OCI-LY7 (cell line): ENCODE measurements around the gene ANKMY1. TPM values are rescaled to one million over a fixed set of nuclear protein-coding genes. Genes with fewer than 3 reads are reported as not detected.

Source experiments
- BruUV-seq: library from RNA; stranded (reverse); fragments of 400-500 nt; replicated peaks from 2 replicates; lab custom pipeline; 2021; lab: Mats Ljungman, UMichigan
- CTCF ChIA-PET: fragments of 300-600 bp; sonication (Branson Sonifier 250); formaldehyde crosslinking; loops from one replicate; lab custom pipeline; 2022; ENCODE audit warnings: antibody characterized with exemption; ENCODE audit not compliant: unreplicated experiment; lab: Charles Lee
- POLR2A ChIA-PET: fragments of 300-600 bp; sonication (Branson Sonifier 250); formaldehyde crosslinking; loops from one replicate; lab custom pipeline; 2022; ENCODE audit warnings: antibody characterized with exemption; lab: Charles Lee
- DNase-seq: peaks from one replicate; pipeline ENCODE4 v3.0.0-alpha.2; 2015; ENCODE audit warnings: low spot score
- H2AFZ ChIP-seq: fragments of 200-600 bp; sonication (generic), shearing (Covaris generic); 2 replicates; pipeline ENCODE4 v1.6.1; 2014; ENCODE audit warnings: mild to moderate bottlenecking, antibody characterized with exemption, low read length, moderate library complexity
- H3K27ac ChIP-seq: fragments of 200-600 bp; sonication (generic); 2 replicates; pipeline ENCODE4 v1.5.1; 2014; ENCODE audit warnings: mixed run types, low read depth, mild to moderate bottlenecking, moderate library complexity, low read length, inconsistent platforms; ENCODE audit not compliant: poor library complexity, severe bottlenecking
- H3K36me3 ChIP-seq: fragments of 200-600 bp; sonication (generic); 2 replicates; pipeline ENCODE4 v1.6.1; 2014; ENCODE audit warnings: mild to moderate bottlenecking, antibody characterized with exemption, low read length, moderate library complexity, mixed read lengths; ENCODE audit not compliant: insufficient read depth
- H3K4me1 ChIP-seq: fragments of 200-600 bp; sonication (generic); 2 replicates; pipeline ENCODE4 v1.5.1; 2014; ENCODE audit warnings: mild to moderate bottlenecking, low read length; ENCODE audit not compliant: insufficient read depth, poor library complexity, severe bottlenecking
- H3K4me2 ChIP-seq: fragments of 200-600 bp; sonication (generic); 2 replicates; pipeline ENCODE4 v1.6.1; 2014; ENCODE audit warnings: mild to moderate bottlenecking, low read length
- H3K4me3 ChIP-seq: fragments of 200-600 bp; sonication (generic); 2 replicates; pipeline ENCODE4 v1.5.1; 2014; ENCODE audit warnings: mild to moderate bottlenecking, low read depth, low read length; ENCODE audit not compliant: poor library complexity, severe bottlenecking
- H3K79me2 ChIP-seq: fragments of 200-600 bp; sonication (generic); 2 replicates; pipeline ENCODE4 v1.6.1; 2016; ENCODE audit warnings: low read depth, mild to moderate bottlenecking, low read length, moderate library complexity, mixed read lengths; ENCODE audit not compliant: insufficient read depth
- H3K9me2 ChIP-seq: fragments of 200-600 bp; sonication (generic); 2 replicates; pipeline ENCODE4 v1.6.1; 2016; ENCODE audit warnings: mild to moderate bottlenecking, low read length, mixed read lengths; ENCODE audit not compliant: insufficient read depth
- H3K9me3 ChIP-seq: fragments of 200-600 bp; sonication (generic); 2 replicates; pipeline ENCODE4 v1.6.1; 2014; ENCODE audit warnings: mild to moderate bottlenecking, mixed run types, low read length, mixed read lengths
- H4K20me1 ChIP-seq: fragments of 200-600 bp; sonication (generic); 2 replicates; pipeline ENCODE4 v1.6.1; 2014; ENCODE audit warnings: mild to moderate bottlenecking, antibody characterized with exemption, low read length, moderate library complexity, mixed read lengths; ENCODE audit not compliant: insufficient read depth
- CTCF ChIP-seq: fragments of 200-600 bp; sonication (generic); conservative IDR thresholded peaks from 2 replicates; pipeline ENCODE4 v1.5.1; 2014; ENCODE audit warnings: mild to moderate bottlenecking, antibody characterized with exemption, low read length, moderate library complexity, mixed read lengths
- EZH2phosphoT487 ChIP-seq: fragments of 200-600 bp; sonication (generic); IDR thresholded peaks from 2 replicates; pipeline ENCODE4 v1.6.1; 2018; ENCODE audit warnings: low read depth, borderline replicate concordance, mild to moderate bottlenecking, mixed run types, antibody characterized with exemption, low read length, moderate library complexity, mixed read lengths
- intact Hi-C: fragments of 100-400 bp; cut with micrococcal nuclease; formaldehyde crosslinking; loops from one replicate; pipeline ENCODE4 v1.10.0; 2022; ENCODE audit not compliant: unreplicated experiment
- total RNA-seq, 2 experiments: library from RNA; depleted of rRNA in 1 of 2; stranded (reverse); fragments of >200 nt in 1 of 2; shearing (Covaris generic) in 1 of 2; gene quantifications; 2 replicates each; pipeline ENCODE4 v1.2.3, GENCODE V29; 2014 to 2022

The ANKMY1 gene
- total RNA-seq, 2 experiments from 2014 or later, result 30.6 to 65.9 TPM

GRCh38 chr2:240532031-240532775 lies 25.6 kb downstream of the ANKMY1 start:
- intact Hi-C loops, result no loop called here
- peak; percentile 21 for DNase-seq
- TF ChIP-seq CTCF, result no peak
- TF ChIP-seq EZH2phosphoT487, result no peak
- Histone ChIP-seq H3K9me3 (peaks cover 23% of the 10 kb centered on the region), H3K4me3 (no peak overlapping the region), H3K4me1 (no peaks in the 10 kb centered on the region), H3K79me2 (no peaks in the 10 kb centered on the region), H3K27ac (no peak overlapping the region), H2AFZ (no peak overlapping the region), H3K9me2 (no peaks in the 10 kb centered on the region), H3K36me3 (peaks cover 90% of the 10 kb centered on the region), H3K4me2 (no peak overlapping the region), H4K20me1 (no peaks in the 10 kb centered on the region)
- no TSS peak for BruUV-seq
- ChIA-PET POLR2A (interaction anchor here (0.6 kb wide), 1 partner anchor 129 kb away, joined by 7 read pairs; no protein-coding TSS in a partner anchor), CTCF (no interaction called here)

DNA sequence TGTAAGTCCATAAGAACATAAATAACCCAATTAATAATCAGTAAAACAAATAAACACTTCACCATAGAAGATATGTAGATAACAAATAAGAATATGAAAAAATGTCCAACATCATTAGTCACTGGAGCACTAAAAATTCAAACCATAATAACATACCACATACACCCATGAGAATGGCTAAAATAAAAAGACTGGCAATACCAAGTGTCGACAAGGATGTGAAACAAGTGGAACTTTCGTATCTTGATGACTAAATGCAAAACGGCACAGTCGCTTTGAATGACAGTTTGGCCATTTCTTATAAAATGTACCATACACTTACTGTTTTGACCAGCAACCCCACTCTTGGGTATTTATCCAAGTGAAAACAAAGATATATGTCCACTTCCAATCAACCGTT lies 26.8 kb downstream of the ANKMY1 start:
- no peaks in the 10 kb centered on the region for H3K4me1 ChIP-seq
- POLR2A ChIA-PET, result no interaction called here
- no peak overlapping the region for H3K4me3 ChIP-seq
- H3K27ac ChIP-seq, result no peak overlapping the region
- peaks cover 25% of the 10 kb centered on the region for H3K9me3 ChIP-seq
- no peak overlapping the region for H2AFZ ChIP-seq
- CTCF ChIA-PET, result no interaction called here
- no peak for DNase-seq
- peaks cover 95% of the 10 kb centered on the region for H3K36me3 ChIP-seq
- no peaks in the 10 kb centered on the region for H4K20me1 ChIP-seq
- intact Hi-C loops, result no loop called here
- BruUV-seq, result no TSS peak
- TF ChIP-seq CTCF (no peak), EZH2phosphoT487 (no peak)
- H3K79me2 ChIP-seq, result no peaks in the 10 kb centered on the region
- no peaks in the 10 kb centered on the region for H3K9me2 ChIP-seq
- H3K4me2 ChIP-seq, result no peak overlapping the region

GRCh38 chr2:240530181-240530580 lies 27.6 kb downstream of the ANKMY1 start:
- no peaks in the 10 kb centered on the region for H3K4me1 ChIP-seq
- POLR2A ChIA-PET, result no interaction called here
- no peak overlapping the region for H2AFZ ChIP-seq
- DNase-seq, result no peak
- H4K20me1 ChIP-seq, result no peaks in the 10 kb centered on the region
- no TSS peak for BruUV-seq
- no peak overlapping the region for H3K4me2 ChIP-seq
- no peak overlapping the region for H3K4me3 ChIP-seq
- H3K79me2 ChIP-seq, result no peaks in the 10 kb centered on the region
- intact Hi-C loops, result no loop called here
- no peak overlapping the region for H3K27ac ChIP-seq
- H3K9me3 ChIP-seq, result peaks cover 33% of the 10 kb centered on the region
- TF ChIP-seq CTCF (no peak), EZH2phosphoT487 (no peak)
- peaks cover 95% of the 10 kb centered on the region for H3K36me3 ChIP-seq
- CTCF ChIA-PET, result no interaction called here
- no peaks in the 10 kb centered on the region for H3K9me2 ChIP-seq
